Measurements from ENCODE around the gene UEVLD.

The UEVLD gene

GRCh38 chr11:18495271-18495670, 93.3 kb downstream of the UEVLD start:
- no peak for DNase-seq

- DNase-seq: no peak
Measured at GRCh38 chr11:18493310-18493709, 95.2 kb downstream of the UEVLD start.

GRCh38 chr11:18492888-18493287, 95.6 kb downstream of the UEVLD start:
- DNase-seq: no peak

DNA sequence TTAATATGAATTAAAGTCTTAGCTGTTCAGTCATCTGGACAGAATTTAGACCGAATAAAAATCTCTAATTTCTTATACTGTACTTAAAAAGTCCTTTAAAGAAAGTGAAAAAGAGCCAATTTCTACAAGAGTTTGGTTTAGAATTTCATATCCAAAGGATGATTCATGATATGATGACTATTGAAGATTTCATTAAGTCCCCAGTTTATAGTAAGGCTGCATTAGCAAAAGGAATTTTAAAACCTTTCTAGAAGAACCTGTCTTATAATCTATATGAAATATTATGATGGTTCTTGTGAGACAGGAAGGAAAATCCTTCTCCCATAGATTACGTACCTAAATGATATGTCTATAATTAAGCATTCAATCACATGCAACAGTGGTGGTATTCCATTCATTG, 96.6 kb downstream of the UEVLD start:
- no peak for DNase-seq

GRCh38 chr11:18490736-18491485, 97.6 kb downstream of the UEVLD start:
- DNase-seq: no peak

DNA sequence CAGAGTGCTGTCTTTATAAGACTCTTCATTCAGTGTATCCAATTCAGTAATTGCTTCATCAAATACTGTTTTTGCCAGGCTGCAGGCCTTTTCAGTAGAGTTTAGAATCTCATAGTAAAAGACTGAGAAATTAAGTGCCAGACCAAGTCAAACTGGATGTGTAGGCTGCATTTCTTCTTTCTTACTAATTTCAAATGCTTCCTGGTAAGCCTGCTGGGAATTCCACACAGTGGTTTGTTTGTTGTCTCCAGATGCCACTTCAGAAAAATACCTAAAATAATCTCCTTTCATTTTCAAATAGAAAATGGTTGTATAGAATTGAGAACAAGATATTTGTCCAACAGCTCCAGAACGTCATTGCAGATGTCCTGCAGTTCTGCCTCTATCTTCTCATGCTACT, 98.2 kb downstream of the UEVLD start:
- no peak for DNase-seq

DNA sequence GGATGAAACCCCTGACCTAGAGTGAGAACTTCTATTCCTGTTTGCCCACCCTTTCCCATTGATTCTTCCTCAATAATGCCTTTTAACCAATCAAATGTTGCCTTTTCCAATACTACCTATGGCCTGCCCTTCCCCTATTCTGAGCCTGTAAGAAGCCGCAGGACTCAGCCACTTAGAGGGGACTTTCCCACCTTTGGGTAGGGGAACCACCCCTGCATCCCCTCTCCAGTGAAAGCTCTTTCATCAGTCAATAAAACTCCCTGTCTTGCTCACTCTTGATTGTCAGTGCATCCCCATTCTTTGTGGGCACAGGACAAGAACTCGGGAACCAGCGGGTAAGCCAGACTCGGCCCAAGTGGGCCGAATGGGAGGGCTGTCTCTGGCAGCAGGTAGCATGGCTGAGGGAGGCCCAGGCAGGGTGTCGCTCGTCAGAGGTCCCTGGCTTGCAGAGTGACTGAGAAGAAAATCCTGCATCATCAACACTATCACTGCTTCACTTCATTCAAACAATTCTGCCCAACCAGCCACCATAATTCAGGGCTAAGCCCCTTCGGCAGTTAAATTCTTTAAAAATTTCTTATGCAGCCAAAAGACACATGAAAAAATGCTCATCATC, 102.5 kb downstream of the UEVLD start:
- DNase-seq: no peak

Measured in activated effector memory CD4-positive, alpha-beta T cell treated with anti-CD3 and anti-CD28 coated beads, Interleukin-2, amount 50 U/mL, for 16 hours (primary cell).